GM12878 (cell line): ENCODE results near the gene SYCE1. TPM values are rescaled to one million over a fixed set of nuclear protein-coding genes. Genes with fewer than 3 reads are reported as not detected.
A peak's percentile ranks its signal among the peaks of the same experiment; 100 is the strongest.
"Not testable (repeated sequence)": the region's sequence is repeated elsewhere in the genome, so short reads cannot be mapped to it uniquely, and the experiment has no call there.

Experiments
- ATAC-seq: fragments of 200-7000 bp; cut with Tn5 transposase; 3 replicates; pipeline ENCODE4 v1.9.1; 2020; ENCODE audit warnings: mild to moderate bottlenecking, moderate library complexity
- BruUV-seq: library from RNA; stranded (reverse); fragments of 400-500 nt; replicated peaks from 2 replicates; lab custom pipeline; 2021; lab: Mats Ljungman, UMichigan
- CTCF ChIA-PET: fragments of 300-600 bp; sonication (Branson Sonifier 250); formaldehyde crosslinking; extraction: SDS; loops from one replicate; lab custom pipeline; 2021; ENCODE audit warnings: inconsistent platforms; lab: Yijun Ruan, JAX
- POLR2A ChIA-PET: fragments of 350-600 bp; formaldehyde crosslinking; extraction: SDS; loops from one replicate; lab custom pipeline; 2021; ENCODE audit warnings: inconsistent platforms; lab: Charles Lee
- RAD21 ChIA-PET: fragments of 300-600 bp; sonication (Branson Sonifier 250); formaldehyde crosslinking; loops from one replicate; lab custom pipeline; 2023; ENCODE audit warnings: antibody characterized with exemption; ENCODE audit not compliant: unreplicated experiment; lab: Charles Lee
- SMC1A ChIA-PET: fragments of 300-600 bp; sonication (Branson Sonifier 250); formaldehyde crosslinking; loops from one replicate; lab custom pipeline; 2023; ENCODE audit not compliant: unreplicated experiment, uncharacterized antibody; lab: Charles Lee
- DNase-seq: peaks from one replicate; pipeline ENCODE4 v3.0.0-alpha.2; 2011; ENCODE audit warnings: low read depth, low spot score
- FAIRE-seq: peaks from 3 replicates; lab custom pipeline; 2011; peaks lifted over from hg19 to GRCh38; lab: Jason Lieb, UNC
- H2AFZ ChIP-seq: 2 replicates; pipeline ENCODE4 v1.6.0; 2011; ENCODE audit warnings: low read depth, low read length, control low read depth; ENCODE audit not compliant: control insufficient read depth
- H3K27ac ChIP-seq: 2 replicates; pipeline ENCODE4 v1.5.1; 2011; ENCODE audit warnings: control low read depth; ENCODE audit not compliant: control insufficient read depth, insufficient read depth
- H3K27me3 ChIP-seq, 2 experiments: replicated peaks in 1 of 2; 2 replicates each; pipeline versions ENCODE4 v1.6.0 to v1.6.1; 2011; ENCODE audit warnings: low read length in 1 of 2; ENCODE audit not compliant: control insufficient read depth in 2 of 2, insufficient read depth in 2 of 2
- H3K36me3 ChIP-seq, 2 experiments: 2 replicates each; pipeline ENCODE4 v1.5.1; 2011; ENCODE audit warnings: low read length in 1 of 2; ENCODE audit not compliant: control insufficient read depth in 2 of 2, insufficient read depth in 2 of 2
- H3K4me1 ChIP-seq: 2 replicates; pipeline ENCODE4 v1.6.1; 2011; ENCODE audit warnings: mild to moderate bottlenecking, low read length, moderate library complexity, mixed read lengths; ENCODE audit not compliant: control insufficient read depth, insufficient read depth
- H3K4me2 ChIP-seq: 2 replicates; pipeline ENCODE4 v1.6.0; 2011; ENCODE audit warnings: control low read depth; ENCODE audit not compliant: control insufficient read depth, insufficient read depth
- H3K4me3 ChIP-seq: fragments of 200-600 bp; sonication (generic); 2 replicates; pipeline ENCODE4 v1.5.1; 2016
- H3K79me2 ChIP-seq: 2 replicates; pipeline ENCODE4 v1.6.0; 2011; ENCODE audit warnings: low read length; ENCODE audit not compliant: control insufficient read depth, insufficient read depth
- H3K9ac ChIP-seq: 2 replicates; pipeline ENCODE4 v1.8.0; 2011; ENCODE audit warnings: low read length, control low read depth, mixed read lengths; ENCODE audit not compliant: control insufficient read depth, insufficient read depth
- H3K9me3 ChIP-seq: replicated peaks from 3 replicates; pipeline ENCODE4 v1.5.1; 2011; ENCODE audit warnings: mild to moderate bottlenecking, low read length; ENCODE audit not compliant: control insufficient read depth, insufficient read depth
- H4K20me1 ChIP-seq: 2 replicates; pipeline ENCODE4 v1.6.0; 2011; ENCODE audit not compliant: control insufficient read depth, insufficient read depth
- ASH2L ChIP-seq: fragments of 300-600, 200-600 bp; sonication (generic); IDR thresholded peaks from 2 replicates; pipeline ENCODE4 v1.6.1; 2017; ENCODE audit warnings: low read depth, mild to moderate bottlenecking, borderline replicate concordance
- BMI1 ChIP-seq: fragments of 450-650 bp; IDR thresholded peaks from 2 replicates; pipeline ENCODE4 v1.6.1; 2016; ENCODE audit warnings: mild to moderate bottlenecking, moderate library complexity, borderline replicate concordance
- CREM ChIP-seq: IDR thresholded peaks from 2 replicates; pipeline ENCODE4 v1.6.1; 2014; ENCODE audit warnings: antibody characterized with exemption, low read depth
- KLF5 ChIP-seq: fragments of 450-650 bp; IDR thresholded peaks from 2 replicates; pipeline ENCODE4 v1.6.1; 2014; ENCODE audit warnings: mild to moderate bottlenecking; ENCODE audit not compliant: partially characterized antibody
- NFYA ChIP-seq: IDR thresholded peaks from 2 replicates; pipeline ENCODE4 v1.6.1; 2011; ENCODE audit warnings: low read depth, mild to moderate bottlenecking, low read length, improper control_type of control experiment, borderline replicate concordance
- NR2C1 ChIP-seq: fragments of 450-650 bp; IDR thresholded peaks from 2 replicates; pipeline ENCODE4 v1.6.1; 2017; ENCODE audit warnings: antibody characterized with exemption, mild to moderate bottlenecking, moderate library complexity
- PRDM15 ChIP-seq: fragments of 450-650 bp; formaldehyde crosslinking; IDR thresholded peaks from 2 replicates; pipeline ENCODE4 v1.4.0; 2020; ENCODE audit warnings: mild to moderate bottlenecking, moderate library complexity
- RAD21 ChIP-seq: IDR thresholded peaks from 2 replicates; pipeline ENCODE4 v1.6.1; 2011; ENCODE audit warnings: mild to moderate bottlenecking, low read depth, low read length, moderate library complexity; ENCODE audit not compliant: insufficient read depth
- SMC3 ChIP-seq: IDR thresholded peaks from 2 replicates; pipeline ENCODE4 v1.6.1; 2011; ENCODE audit warnings: low read length, improper control_type of control experiment, borderline replicate concordance
- WGBS: methylation state at CpG from one replicate; pipeline ENCODE4 v1.1.6; 2016; ENCODE audit warnings: low lambda C conversion rate; ENCODE audit not compliant: insufficient replicate concordance, insufficient coverage; ENCODE audit errors: missing lambda C conversion rate; 5-methylcytosine and 5-hydroxymethylcytosine counted together
- in situ Hi-C: fragments of 300-500 bp; cut with MboI; formaldehyde crosslinking; loops from 9 replicates; pipeline ENCODE4 v1.14.3; 2018; ENCODE audit warnings: mixed read lengths
- intact Hi-C: fragments of 100-400 bp; cut with micrococcal nuclease; formaldehyde crosslinking; loops from one replicate; pipeline ENCODE4 v1.14.2; 2022; ENCODE audit not compliant: unreplicated experiment
- polyA plus RNA-seq, 11 experiments: library from polyadenylated mRNA; depleted of rRNA in 4 of 11; unstranded in 6 of 11; stranded (reverse) in 5 of 11; fragments of >200 nt; fragmentation: Nextera tagmentation in 4 of 11; fragmentation: Illumina TruSeq in 1 of 11; extraction: Ambion mirVana in 4 of 11; extraction: Trizol in 1 of 11; gene quantifications; 1 replicate in 1 of 11; 2 replicates in 10 of 11; pipeline versions ENCODE4 v1.2.1 to v1.2.3, GENCODE V29; 2011 to 2016; ENCODE audit warnings: inconsistent platforms in 2 of 11, missing spikeins in 2 of 11, low read depth in 1 of 11
- total RNA-seq, 4 experiments: library from RNA; depleted of rRNA in 3 of 4; stranded (reverse); fragments of >200 nt in 3 of 4; fragmentation: Illumina TruSeq in 1 of 4; extraction: Trizol in 1 of 4; gene quantifications; 2 replicates each; pipeline versions ENCODE4 v1.2.1 to v1.2.3, GENCODE V29; 2013 to 2021
- TF ChIP-seq, protein P1 (sequence below), 3 experiments: IDR thresholded peaks in 2 of 3; conservative IDR thresholded peaks in 1 of 3; 2 replicates each; pipeline ENCODE4 v1.5.1; 2011; ENCODE audit warnings: low read depth in 3 of 3, low read length in 3 of 3, mild to moderate bottlenecking in 3 of 3, control low read depth in 2 of 3, moderate library complexity in 2 of 3, inconsistent platforms in 1 of 3, mixed read lengths in 1 of 3; ENCODE audit not compliant: control insufficient read depth in 2 of 3, insufficient read depth in 1 of 3; ENCODE audit errors: extremely low read depth in 1 of 3

SYCE1 gene
- total and polyA plus RNA-seq, 10 of the 15 experiments (the other 5 are each of a cell fraction or from before 2014, with no cell fraction given) = not detected

GRCh38 chr10:133611079-133611478 is 45.7 kb upstream of the SYCE1 start (continued):
- no peak for TF ChIP-seq CREM

DNA sequence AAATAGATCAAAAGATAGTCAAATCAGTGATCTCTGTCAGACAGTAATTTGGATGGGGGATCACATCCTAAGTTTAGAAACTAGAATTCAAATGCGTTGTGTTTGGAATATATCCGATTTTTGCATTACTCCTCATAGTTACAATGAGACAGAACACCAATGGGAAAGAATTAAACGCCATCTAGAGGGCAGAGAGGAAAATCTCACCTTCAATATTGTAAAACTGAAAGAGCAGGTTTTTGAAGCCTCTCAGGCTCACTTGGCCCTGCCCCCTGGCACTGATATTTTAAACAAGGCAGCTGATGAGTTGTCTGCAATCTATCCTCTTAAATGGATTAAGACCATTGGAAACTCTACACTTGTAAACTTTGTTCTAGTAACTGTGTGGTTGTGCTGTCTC is 43.5 kb upstream of the SYCE1 start:
- Histone ChIP-seq H3K27ac (no peak overlapping the region), H3K9me3 (no peaks in the 10 kb centered on the region; the same call in 2 of the 3 replicates)
- peak; percentile 48 for TF ChIP-seq RAD21
- TF ChIP-seq NR2C1 = no peak
- TF ChIP-seq SMC3 = peak; percentile 34; the same call in 1 of the 2 replicates
- TF ChIP-seq NFYA = no peak
- TF ChIP-seq BMI1 = no peak
- no peak for TF ChIP-seq KLF5
- TF ChIP-seq ASH2L = no peak
- TF ChIP-seq PRDM15 (CRISPR knock-in tag) = no peak
- TF ChIP-seq, protein P1, sequence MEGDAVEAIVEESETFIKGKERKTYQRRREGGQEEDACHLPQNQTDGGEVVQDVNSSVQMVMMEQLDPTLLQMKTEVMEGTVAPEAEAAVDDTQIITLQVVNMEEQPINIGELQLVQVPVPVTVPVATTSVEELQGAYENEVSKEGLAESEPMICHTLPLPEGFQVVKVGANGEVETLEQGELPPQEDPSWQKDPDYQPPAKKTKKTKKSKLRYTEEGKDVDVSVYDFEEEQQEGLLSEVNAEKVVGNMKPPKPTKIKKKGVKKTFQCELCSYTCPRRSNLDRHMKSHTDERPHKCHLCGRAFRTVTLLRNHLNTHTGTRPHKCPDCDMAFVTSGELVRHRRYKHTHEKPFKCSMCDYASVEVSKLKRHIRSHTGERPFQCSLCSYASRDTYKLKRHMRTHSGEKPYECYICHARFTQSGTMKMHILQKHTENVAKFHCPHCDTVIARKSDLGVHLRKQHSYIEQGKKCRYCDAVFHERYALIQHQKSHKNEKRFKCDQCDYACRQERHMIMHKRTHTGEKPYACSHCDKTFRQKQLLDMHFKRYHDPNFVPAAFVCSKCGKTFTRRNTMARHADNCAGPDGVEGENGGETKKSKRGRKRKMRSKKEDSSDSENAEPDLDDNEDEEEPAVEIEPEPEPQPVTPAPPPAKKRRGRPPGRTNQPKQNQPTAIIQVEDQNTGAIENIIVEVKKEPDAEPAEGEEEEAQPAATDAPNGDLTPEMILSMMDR (IDR thresholded peaks at IDR 0.05 in 2 of 3, conservative IDR thresholded peaks at IDR 0.05 in 1 of 3; ENCODE audit: control insufficient read depth in 2 of 3, extremely low read depth in 1 of 3, insufficient read depth in 1 of 3, low read depth in 3 of 3, low read length in 3 of 3) = peak; percentile 37 to 56 (median 49); a peak in 5 of 6 replicates
- TF ChIP-seq, all 136 proteins: peak for 3
- Histone ChIP-seq H3K27me3 (no peaks in the 10 kb centered on the region; a peak in 1 of 4 replicates), H3K79me2 (no peaks in the 10 kb centered on the region), H3K9ac (no peak overlapping the region), H2AFZ (no peak overlapping the region), H3K4me3 (no peak overlapping the region), H3K4me2 (no peak overlapping the region), H3K4me1 (no peaks in the 10 kb centered on the region), H3K36me3 (no peaks in the 10 kb centered on the region), H4K20me1 (no peaks in the 10 kb centered on the region)
- ChIA-PET RAD21 (no interaction called here), SMC1A (interaction anchor here (1.1 to 1.2 kb wide), 2 partner anchors 90 to 170 kb away, joined by 3 read pairs; no protein-coding TSS in a partner anchor), POLR2A (no interaction called here), CTCF (interaction anchor here (1.4 to 1.8 kb wide), 2 partner anchors 170 to 279 kb away, joined by 5 to 12 read pairs; no protein-coding TSS in a partner anchor)
- ATAC-seq (peak; percentile 54), FAIRE-seq (no peak), DNase-seq (no peak)
- WGBS = 0% methylated on average over 3 of the region's 3 CpGs
- intact Hi-C loops (loop anchor here (2.0 to 5.0 kb wide), 2 partner anchors 172 to 280 kb away; no protein-coding TSS in a partner anchor), in situ Hi-C loops (no loop called here)
- BruUV-seq = no TSS peak

- FAIRE-seq, H3K4me3 ChIP-seq, H3K27me3 ChIP-seq, ATAC-seq, BruUV-seq, SMC1A ChIA-PET, CTCF ChIA-PET, in situ Hi-C loops, H3K9me3 ChIP-seq, DNase-seq, POLR2A ChIA-PET, H3K36me3 ChIP-seq, H3K4me2 ChIP-seq, RAD21 ChIA-PET, H3K4me1 ChIP-seq, H3K79me2 ChIP-seq, H2AFZ ChIP-seq, H3K27ac ChIP-seq, H3K9ac ChIP-seq, H4K20me1 ChIP-seq, intact Hi-C loops: not testable (repeated sequence)
- WGBS = 0% methylated on average over 2 of the region's 2 CpGs
Observed at GRCh38 chr10:133603434-133603833, 38.1 kb upstream of the SYCE1 start.
